CD4-positive, alpha-beta T cell (primary cell): ENCODE data around the gene PARP1. TPM values are rescaled to one million over a fixed set of nuclear protein-coding genes. Genes with fewer than 3 reads are reported as not detected.

Experiments
- ATAC-seq: fragments of 200-7000 bp; cut with Tn5 transposase; one replicate; pipeline ENCODE4 v1.10.0; 2022; ENCODE audit warnings: mild to moderate bottlenecking; ENCODE audit not compliant: poor library complexity
- CTCF ChIA-PET: fragments of 350-600 bp; sonication (Branson Sonifier 250); formaldehyde crosslinking; loops from one replicate; lab custom pipeline; 2021; ENCODE audit warnings: antibody characterized with exemption, inconsistent platforms; lab: Charles Lee
- POLR2A ChIA-PET: fragments of 350-600 bp; sonication (Branson Sonifier 250); formaldehyde crosslinking; loops from one replicate; lab custom pipeline; 2021; ENCODE audit warnings: antibody characterized with exemption, inconsistent platforms; lab: Charles Lee
- DNase-seq, 14 experiments: peaks; one replicate each; pipeline ENCODE4 v3.0.0-alpha.2; 2013 to 2020; ENCODE audit warnings: mixed read lengths in 2 of 14
- H3K27ac ChIP-seq, 2 donors: one replicate each; pipeline versions ENCODE4 v1.5.1 to v1.7.0; 2013; ENCODE audit warnings: low read length in 2 of 2, low read depth in 1 of 2, mild to moderate bottlenecking in 1 of 2
- H3K27me3 ChIP-seq, 2 experiments: 1 replicate in 1 of 2; 2 replicates in 1 of 2; pipeline versions ENCODE4 v1.6.1 to v1.7.0; 2013; ENCODE audit warnings: low read length in 2 of 2, control low read depth in 1 of 2, mild to moderate bottlenecking in 1 of 2, moderate library complexity in 1 of 2; ENCODE audit not compliant: insufficient read depth in 2 of 2, control insufficient read depth in 1 of 2
- H3K36me3 ChIP-seq: one replicate; pipeline ENCODE4 v1.6.1; 2013; ENCODE audit warnings: low read length, control low read depth; ENCODE audit not compliant: insufficient read depth
- H3K4me1 ChIP-seq: one replicate; pipeline ENCODE4 v1.6.1; 2013; ENCODE audit warnings: low read length, control low read depth; ENCODE audit not compliant: insufficient read depth
- H3K4me3 ChIP-seq: one replicate; pipeline ENCODE4 v1.5.1; 2013; ENCODE audit warnings: mild to moderate bottlenecking, low read length, moderate library complexity
- H3K9me3 ChIP-seq, 2 experiments: 1 replicate in 1 of 2; 2 replicates in 1 of 2; pipeline versions ENCODE4 v1.6.1 to v1.7.0; 2013; ENCODE audit warnings: low read length in 2 of 2, mild to moderate bottlenecking in 2 of 2, control low read depth in 1 of 2, moderate library complexity in 1 of 2; ENCODE audit not compliant: control insufficient read depth in 1 of 2, insufficient read depth in 1 of 2
- H3K27ac Mint-ChIP-seq: one replicate; pipeline ENCODE4 v1.8.0; 2020; ENCODE audit warnings: mixed read lengths
- H3K27me3 Mint-ChIP-seq: one replicate; pipeline ENCODE4 v1.8.0; 2021; ENCODE audit warnings: mixed read lengths
- H3K36me3 Mint-ChIP-seq: one replicate; pipeline ENCODE4 v1.8.0; 2021; ENCODE audit warnings: low read depth, mixed read lengths
- H3K4me1 Mint-ChIP-seq: one replicate; pipeline ENCODE4 v1.8.0; 2021; ENCODE audit warnings: low read depth, mixed read lengths
- H3K4me3 Mint-ChIP-seq: one replicate; pipeline ENCODE4 v1.8.0; 2020; ENCODE audit warnings: mild to moderate bottlenecking, mixed read lengths
- H3K9me3 Mint-ChIP-seq: one replicate; pipeline ENCODE4 v1.8.0; 2020; ENCODE audit warnings: mixed read lengths
- intact Hi-C, 2 experiments: fragments of 100-400 bp; cut with DNase I in 1 of 2; cut with micrococcal nuclease in 1 of 2; formaldehyde crosslinking; loops; one replicate each; pipeline versions ENCODE4 v1.15.1 to v1.9.0; 2023 to 2025; cut with DNase I, micrococcal nuclease
- total RNA-seq, 174 experiments: library from RNA in 2 of 174; stranded (reverse) in 2 of 174; gene quantifications; one replicate each; pipeline ENCODE4 v1.2.3 and lab custom pipeline; 2021 to 2026
- TF ChIP-seq, protein P1 (sequence below): fragments of 200-600 bp; IDR thresholded peaks from one replicate; pipeline ENCODE4 v1.8.0; 2022; ENCODE audit warnings: antibody characterized with exemption, mild to moderate bottlenecking

PARP1 gene
- total RNA-seq, 2 experiments from 2014 or later: 59.3 to 63.6 TPM

DNA sequence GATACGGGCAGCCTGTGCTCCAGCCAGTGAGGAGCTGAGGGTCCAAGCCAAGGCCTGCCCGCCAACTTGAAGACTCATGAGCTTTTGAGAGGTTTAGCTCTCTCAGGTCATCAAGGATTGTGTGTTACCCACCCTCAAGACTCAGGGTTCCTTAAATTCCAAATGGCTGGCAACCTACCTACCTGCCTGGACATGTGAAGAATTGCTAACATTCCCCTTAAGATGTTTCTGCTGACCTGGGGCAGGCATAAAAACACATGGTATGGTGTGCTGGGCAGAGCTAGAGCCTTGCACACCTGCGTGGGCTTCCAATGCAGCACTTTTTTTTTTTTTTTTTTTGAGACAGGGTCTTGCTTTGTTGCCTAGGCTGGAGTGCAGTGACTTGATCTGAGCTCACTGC lies 17.2 kb downstream of the PARP1 start:
- TF ChIP-seq, protein P1, sequence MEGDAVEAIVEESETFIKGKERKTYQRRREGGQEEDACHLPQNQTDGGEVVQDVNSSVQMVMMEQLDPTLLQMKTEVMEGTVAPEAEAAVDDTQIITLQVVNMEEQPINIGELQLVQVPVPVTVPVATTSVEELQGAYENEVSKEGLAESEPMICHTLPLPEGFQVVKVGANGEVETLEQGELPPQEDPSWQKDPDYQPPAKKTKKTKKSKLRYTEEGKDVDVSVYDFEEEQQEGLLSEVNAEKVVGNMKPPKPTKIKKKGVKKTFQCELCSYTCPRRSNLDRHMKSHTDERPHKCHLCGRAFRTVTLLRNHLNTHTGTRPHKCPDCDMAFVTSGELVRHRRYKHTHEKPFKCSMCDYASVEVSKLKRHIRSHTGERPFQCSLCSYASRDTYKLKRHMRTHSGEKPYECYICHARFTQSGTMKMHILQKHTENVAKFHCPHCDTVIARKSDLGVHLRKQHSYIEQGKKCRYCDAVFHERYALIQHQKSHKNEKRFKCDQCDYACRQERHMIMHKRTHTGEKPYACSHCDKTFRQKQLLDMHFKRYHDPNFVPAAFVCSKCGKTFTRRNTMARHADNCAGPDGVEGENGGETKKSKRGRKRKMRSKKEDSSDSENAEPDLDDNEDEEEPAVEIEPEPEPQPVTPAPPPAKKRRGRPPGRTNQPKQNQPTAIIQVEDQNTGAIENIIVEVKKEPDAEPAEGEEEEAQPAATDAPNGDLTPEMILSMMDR: no peak
- Mint-ChIP-seq H3K4me3 (no peak overlapping the region), H3K4me1 (peaks cover 15% of the 10 kb centered on the region), H3K36me3 (peaks cover 98% of the 10 kb centered on the region), H3K9me3 (no peaks in the 10 kb centered on the region), H3K27me3 (no peaks in the 10 kb centered on the region), H3K27ac (no peak overlapping the region)
- CTCF ChIA-PET: no interaction called here
- Histone ChIP-seq H3K9me3 (no peaks in the 10 kb centered on the region), H3K36me3 (peaks cover 94% of the 10 kb centered on the region), H3K27ac (no peak overlapping the region), H3K4me3 (no peak overlapping the region), H3K27me3 (no peaks in the 10 kb centered on the region), H3K4me1 (no peaks in the 10 kb centered on the region)
- POLR2A ChIA-PET: no interaction called here
- intact Hi-C loops: no loop called here
- ATAC-seq (no peak), DNase-seq (no peak)

DNA sequence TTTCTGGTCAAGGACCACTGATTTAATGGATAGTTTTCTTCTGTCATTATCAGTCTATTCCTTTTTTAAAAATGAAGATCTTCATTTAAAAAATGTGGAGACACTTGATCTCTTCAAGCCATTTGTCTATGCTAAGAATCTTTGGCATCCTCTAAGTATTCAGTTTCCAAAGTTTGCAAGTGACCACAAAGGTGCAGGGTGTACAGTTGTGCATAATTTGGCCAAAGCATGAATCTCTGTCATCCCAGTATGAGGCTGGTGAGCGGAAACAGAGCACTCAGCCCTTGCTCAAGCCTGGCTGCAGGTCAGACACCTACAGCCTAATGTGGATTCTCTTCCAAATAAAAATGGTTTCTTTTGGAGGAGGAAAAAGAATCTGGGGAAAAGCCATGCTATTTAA lies 19.8 kb downstream of the PARP1 start:
- H3K27ac Mint-ChIP-seq: no peak overlapping the region
- H3K4me1 Mint-ChIP-seq: no peaks in the 10 kb centered on the region
- no peak overlapping the region for H3K4me3 Mint-ChIP-seq
- CTCF ChIA-PET: no interaction called here
- peaks cover 98% of the 10 kb centered on the region for H3K36me3 Mint-ChIP-seq
- TF ChIP-seq, protein P1: no peak
- intact Hi-C loops: no loop called here
- no peaks in the 10 kb centered on the region for H3K27me3 ChIP-seq
- H3K27ac ChIP-seq: no peak overlapping the region
- no peaks in the 10 kb centered on the region for H3K27me3 Mint-ChIP-seq
- no peaks in the 10 kb centered on the region for H3K9me3 ChIP-seq
- H3K4me1 ChIP-seq: no peaks in the 10 kb centered on the region
- no peak for DNase-seq
- no peaks in the 10 kb centered on the region for H3K9me3 Mint-ChIP-seq
- POLR2A ChIA-PET: no interaction called here
- no peak overlapping the region for H3K4me3 ChIP-seq
- ATAC-seq: no peak
- peaks cover 97% of the 10 kb centered on the region for H3K36me3 ChIP-seq

DNA sequence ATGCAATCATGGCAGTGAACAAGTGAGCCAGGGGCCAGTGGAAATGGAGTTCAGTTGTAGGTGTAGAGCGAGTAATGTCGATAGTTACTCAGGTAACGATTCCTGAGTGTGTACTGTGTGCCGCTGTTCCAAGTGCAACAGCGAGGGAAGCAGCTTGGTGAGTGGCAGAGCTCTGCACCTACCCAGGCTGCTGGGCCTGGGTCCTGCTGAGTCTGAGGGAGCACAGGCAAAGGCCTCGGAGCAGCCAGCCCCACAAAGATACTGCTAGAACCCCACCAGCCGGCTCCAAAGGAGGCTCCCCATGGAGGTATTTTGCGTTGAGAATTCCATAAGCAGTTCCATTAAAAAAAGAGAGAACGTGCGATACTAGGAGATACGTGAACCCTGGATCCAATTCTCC lies 23.2 kb downstream of the PARP1 start:
- ATAC-seq (no peak), DNase-seq (no peak)
- TF ChIP-seq, protein P1: no peak
- Histone ChIP-seq H3K4me3 (no peak overlapping the region), H3K36me3 (peaks cover 100% of the 10 kb centered on the region), H3K9me3 (no peaks in the 10 kb centered on the region), H3K27ac (no peak overlapping the region), H3K27me3 (no peaks in the 10 kb centered on the region), H3K4me1 (no peaks in the 10 kb centered on the region)
- Mint-ChIP-seq H3K9me3 (no peaks in the 10 kb centered on the region), H3K4me3 (no peak overlapping the region), H3K27ac (no peak overlapping the region), H3K4me1 (no peaks in the 10 kb centered on the region), H3K27me3 (no peaks in the 10 kb centered on the region), H3K36me3 (peaks cover 100% of the 10 kb centered on the region)
- ChIA-PET CTCF (no interaction called here), POLR2A (no interaction called here)
- intact Hi-C loops: no loop called here
